GM12878 (cell line): Measurements from ENCODE around the gene NT5C3B. TPM values are rescaled to one million over a fixed set of nuclear protein-coding genes. Genes with fewer than 3 reads are reported as not detected.

ENCODE experiments used
- ATAC-seq: fragments of 200-7000 bp; cut with Tn5 transposase; 3 replicates; pipeline ENCODE4 v1.9.1; 2020; ENCODE audit warnings: mild to moderate bottlenecking, moderate library complexity
- BruUV-seq: library from RNA; stranded (reverse); fragments of 400-500 nt; replicated peaks from 2 replicates; lab custom pipeline; 2021; lab: Mats Ljungman, UMichigan
- CTCF ChIA-PET: fragments of 300-600 bp; sonication (Branson Sonifier 250); formaldehyde crosslinking; extraction: SDS; loops from one replicate; lab custom pipeline; 2021; ENCODE audit warnings: inconsistent platforms; lab: Yijun Ruan, JAX
- POLR2A ChIA-PET: fragments of 350-600 bp; formaldehyde crosslinking; extraction: SDS; loops from one replicate; lab custom pipeline; 2021; ENCODE audit warnings: inconsistent platforms; lab: Charles Lee
- RAD21 ChIA-PET: fragments of 300-600 bp; sonication (Branson Sonifier 250); formaldehyde crosslinking; loops from one replicate; lab custom pipeline; 2023; ENCODE audit warnings: antibody characterized with exemption; ENCODE audit not compliant: unreplicated experiment; lab: Charles Lee
- SMC1A ChIA-PET: fragments of 300-600 bp; sonication (Branson Sonifier 250); formaldehyde crosslinking; loops from one replicate; lab custom pipeline; 2023; ENCODE audit not compliant: unreplicated experiment, uncharacterized antibody; lab: Charles Lee
- DNase-seq: peaks from one replicate; pipeline ENCODE4 v3.0.0-alpha.2; 2011; ENCODE audit warnings: low read depth, low spot score
- FAIRE-seq: peaks from 3 replicates; lab custom pipeline; 2011; peaks lifted over from hg19 to GRCh38; lab: Jason Lieb, UNC
- H2AFZ ChIP-seq: 2 replicates; pipeline ENCODE4 v1.6.0; 2011; ENCODE audit warnings: low read depth, low read length, control low read depth; ENCODE audit not compliant: control insufficient read depth
- H3K27ac ChIP-seq: 2 replicates; pipeline ENCODE4 v1.5.1; 2011; ENCODE audit warnings: control low read depth; ENCODE audit not compliant: control insufficient read depth, insufficient read depth
- H3K27me3 ChIP-seq, 2 experiments: replicated peaks in 1 of 2; 2 replicates each; pipeline versions ENCODE4 v1.6.0 to v1.6.1; 2011; ENCODE audit warnings: low read length in 1 of 2; ENCODE audit not compliant: control insufficient read depth in 2 of 2, insufficient read depth in 2 of 2
- H3K36me3 ChIP-seq, 2 experiments: 2 replicates each; pipeline ENCODE4 v1.5.1; 2011; ENCODE audit warnings: low read length in 1 of 2; ENCODE audit not compliant: control insufficient read depth in 2 of 2, insufficient read depth in 2 of 2
- H3K4me1 ChIP-seq: 2 replicates; pipeline ENCODE4 v1.6.1; 2011; ENCODE audit warnings: mild to moderate bottlenecking, low read length, moderate library complexity, mixed read lengths; ENCODE audit not compliant: control insufficient read depth, insufficient read depth
- H3K4me2 ChIP-seq: 2 replicates; pipeline ENCODE4 v1.6.0; 2011; ENCODE audit warnings: control low read depth; ENCODE audit not compliant: control insufficient read depth, insufficient read depth
- H3K4me3 ChIP-seq: fragments of 200-600 bp; sonication (generic); 2 replicates; pipeline ENCODE4 v1.5.1; 2016
- H3K79me2 ChIP-seq: 2 replicates; pipeline ENCODE4 v1.6.0; 2011; ENCODE audit warnings: low read length; ENCODE audit not compliant: control insufficient read depth, insufficient read depth
- H3K9ac ChIP-seq: 2 replicates; pipeline ENCODE4 v1.8.0; 2011; ENCODE audit warnings: low read length, control low read depth, mixed read lengths; ENCODE audit not compliant: control insufficient read depth, insufficient read depth
- H3K9me3 ChIP-seq: replicated peaks from 3 replicates; pipeline ENCODE4 v1.5.1; 2011; ENCODE audit warnings: mild to moderate bottlenecking, low read length; ENCODE audit not compliant: control insufficient read depth, insufficient read depth
- H4K20me1 ChIP-seq: 2 replicates; pipeline ENCODE4 v1.6.0; 2011; ENCODE audit not compliant: control insufficient read depth, insufficient read depth
- CEBPB ChIP-seq, 2 experiments: fragments of 150-350 bp in 1 of 2; IDR thresholded peaks; 2 replicates each; pipeline ENCODE4 v1.6.1; 2012 to 2014; ENCODE audit warnings: low read depth in 2 of 2, low read length in 2 of 2, borderline replicate concordance in 1 of 2, inconsistent platforms in 1 of 2
- FOXK2 ChIP-seq: fragments of 450-650 bp; IDR thresholded peaks from 2 replicates; pipeline ENCODE4 v1.6.1; 2017; ENCODE audit warnings: mild to moderate bottlenecking, moderate library complexity
- NBN ChIP-seq: fragments of 450-650 bp; IDR thresholded peaks from 2 replicates; pipeline ENCODE4 v1.6.1; 2016
- POLR2AphosphoS5 ChIP-seq: IDR thresholded peaks from 2 replicates; pipeline ENCODE4 v1.6.1; 2011; ENCODE audit warnings: mild to moderate bottlenecking, low read length, inconsistent platforms
- RFX5 ChIP-seq: IDR thresholded peaks from 2 replicates; pipeline ENCODE4 v1.6.1; 2011; ENCODE audit warnings: low read depth, low read length, improper control_type of control experiment
- RUNX3 ChIP-seq: IDR thresholded peaks from 2 replicates; pipeline ENCODE4 v1.6.1; 2012; ENCODE audit warnings: low read length, inconsistent platforms
- SIN3A ChIP-seq: IDR thresholded peaks from 2 replicates; pipeline ENCODE4 v1.6.1; 2012; ENCODE audit warnings: low read depth, low read length, improper control_type of control experiment
- TAF1 ChIP-seq: IDR thresholded peaks from 2 replicates; pipeline ENCODE4 v1.6.1; 2011; ENCODE audit warnings: mild to moderate bottlenecking, low read depth, low read length, borderline replicate concordance
- TBL1XR1 ChIP-seq: IDR thresholded peaks from 2 replicates; pipeline ENCODE4 v1.6.1; 2012; ENCODE audit warnings: low read depth, low read length, improper control_type of control experiment
- TCF12 ChIP-seq: IDR thresholded peaks from 2 replicates; pipeline ENCODE4 v1.6.1; 2011; ENCODE audit warnings: low read depth, mild to moderate bottlenecking, low read length
- WGBS: methylation state at CpG from one replicate; pipeline ENCODE4 v1.1.6; 2016; ENCODE audit warnings: low lambda C conversion rate; ENCODE audit not compliant: insufficient replicate concordance, insufficient coverage; ENCODE audit errors: missing lambda C conversion rate; 5-methylcytosine and 5-hydroxymethylcytosine counted together
- in situ Hi-C: fragments of 300-500 bp; cut with MboI; formaldehyde crosslinking; loops from 9 replicates; pipeline ENCODE4 v1.14.3; 2018; ENCODE audit warnings: mixed read lengths
- intact Hi-C: fragments of 100-400 bp; cut with micrococcal nuclease; formaldehyde crosslinking; loops from one replicate; pipeline ENCODE4 v1.14.2; 2022; ENCODE audit not compliant: unreplicated experiment
- polyA plus RNA-seq, 11 experiments: library from polyadenylated mRNA; depleted of rRNA in 4 of 11; unstranded in 6 of 11; stranded (reverse) in 5 of 11; fragments of >200 nt; fragmentation: Nextera tagmentation in 4 of 11; fragmentation: Illumina TruSeq in 1 of 11; extraction: Ambion mirVana in 4 of 11; extraction: Trizol in 1 of 11; gene quantifications; 1 replicate in 1 of 11; 2 replicates in 10 of 11; pipeline versions ENCODE4 v1.2.1 to v1.2.3, GENCODE V29; 2011 to 2016; ENCODE audit warnings: inconsistent platforms in 2 of 11, missing spikeins in 2 of 11, low read depth in 1 of 11
- total RNA-seq, 4 experiments: library from RNA; depleted of rRNA in 3 of 4; stranded (reverse); fragments of >200 nt in 3 of 4; fragmentation: Illumina TruSeq in 1 of 4; extraction: Trizol in 1 of 4; gene quantifications; 2 replicates each; pipeline versions ENCODE4 v1.2.1 to v1.2.3, GENCODE V29; 2013 to 2021
- TF ChIP-seq, protein P1 (sequence below): fragments of 150-350 bp; IDR thresholded peaks from 2 replicates; pipeline ENCODE4 v1.6.1; 2016; ENCODE audit warnings: low read depth, low read length
- TF ChIP-seq, protein P2 (sequence below): fragments of 450-650 bp; IDR thresholded peaks from 2 replicates; pipeline ENCODE4 v1.6.1; 2016; ENCODE audit warnings: mild to moderate bottlenecking

Gene NT5C3B
- total and polyA plus RNA-seq, 10 of the 15 experiments (the other 5 are each of a cell fraction or from before 2014, with no cell fraction given) = 0.52 to 64.6 (median 41.0) TPM

DNA sequence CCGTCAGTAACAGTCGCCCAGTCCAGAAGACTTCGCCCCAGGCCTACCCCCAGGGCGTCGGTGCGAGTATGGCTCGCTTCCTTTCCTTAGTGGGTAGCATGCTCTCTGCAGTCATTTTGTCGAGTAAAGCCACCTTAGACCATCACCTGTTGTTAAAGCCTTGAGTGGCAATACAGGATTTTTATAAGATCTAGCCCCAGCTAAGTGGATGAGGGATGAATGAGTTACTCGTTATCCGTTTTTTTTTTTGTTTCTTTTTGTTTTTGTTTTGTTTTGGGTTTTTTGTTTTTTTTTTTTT is 29.5 kb upstream of the NT5C3B start:
- Histone ChIP-seq H3K79me2 (peaks cover 36% of the 10 kb centered on the region), H3K4me1 (peaks cover 7% of the 10 kb centered on the region; the same call in 1 of the 2 replicates), H3K4me2 (peak overlapping the region; percentile 81), H3K27ac (no peak overlapping the region), H3K27me3 (no peaks in the 10 kb centered on the region), H3K4me3 (peak overlapping the region; percentile 37; the same call in 1 of the 2 replicates), H2AFZ (peak overlapping the region; percentile 92), H3K9ac (peak overlapping the region; percentile 8; the same call in 1 of the 2 replicates), H3K36me3 (peaks cover 8 to 23% of the 10 kb centered on the region in 2 experiments), H3K9me3 (no peaks in the 10 kb centered on the region), H4K20me1 (no peaks in the 10 kb centered on the region; the same call in 1 of the 2 replicates)
- WGBS = under 1% methylated on average over 10 of the region's 10 CpGs
- POLR2A ChIA-PET = interaction anchor here (0.6 to 3.4 kb wide), 5 partner anchors 14 to 186 kb away, joined by 3 to 15 read pairs (median 3); partner anchors contain the start of gene EIF1
- RAD21 ChIA-PET = interaction anchor here (0.6 to 2.7 kb wide), 6 partner anchors 14 to 329 kb away, joined by 3 to 15 read pairs (median 4); partner anchors contain the start of genes EIF1, GHDC and ODAD4
- no peak for FAIRE-seq
- ATAC-seq = no peak
- BruUV-seq = no TSS peak
- TF ChIP-seq TBL1XR1 (no peak), NBN (0 out of 2 replicates have a peak, but pooled peaks have one; percentile 1), TAF1 (no peak), RUNX3 (0 out of 2 replicates have a peak, but pooled peaks have one; percentile 1), SIN3A (no peak), CEBPB (IDR thresholded peaks at IDR 0.05; ENCODE audit: borderline replicate concordance in 1 of 2, low read depth in 2 of 2, low read length in 2 of 2) (no peak), FOXK2 (no peak), TCF12 (0 out of 2 replicates have a peak, but pooled peaks have one; percentile 1), POLR2AphosphoS5 (peak; percentile 12; the same call in 1 of the 2 replicates), RFX5 (0 out of 2 replicates have a peak, but pooled peaks have one; percentile 2)
- TF ChIP-seq, protein P1, sequence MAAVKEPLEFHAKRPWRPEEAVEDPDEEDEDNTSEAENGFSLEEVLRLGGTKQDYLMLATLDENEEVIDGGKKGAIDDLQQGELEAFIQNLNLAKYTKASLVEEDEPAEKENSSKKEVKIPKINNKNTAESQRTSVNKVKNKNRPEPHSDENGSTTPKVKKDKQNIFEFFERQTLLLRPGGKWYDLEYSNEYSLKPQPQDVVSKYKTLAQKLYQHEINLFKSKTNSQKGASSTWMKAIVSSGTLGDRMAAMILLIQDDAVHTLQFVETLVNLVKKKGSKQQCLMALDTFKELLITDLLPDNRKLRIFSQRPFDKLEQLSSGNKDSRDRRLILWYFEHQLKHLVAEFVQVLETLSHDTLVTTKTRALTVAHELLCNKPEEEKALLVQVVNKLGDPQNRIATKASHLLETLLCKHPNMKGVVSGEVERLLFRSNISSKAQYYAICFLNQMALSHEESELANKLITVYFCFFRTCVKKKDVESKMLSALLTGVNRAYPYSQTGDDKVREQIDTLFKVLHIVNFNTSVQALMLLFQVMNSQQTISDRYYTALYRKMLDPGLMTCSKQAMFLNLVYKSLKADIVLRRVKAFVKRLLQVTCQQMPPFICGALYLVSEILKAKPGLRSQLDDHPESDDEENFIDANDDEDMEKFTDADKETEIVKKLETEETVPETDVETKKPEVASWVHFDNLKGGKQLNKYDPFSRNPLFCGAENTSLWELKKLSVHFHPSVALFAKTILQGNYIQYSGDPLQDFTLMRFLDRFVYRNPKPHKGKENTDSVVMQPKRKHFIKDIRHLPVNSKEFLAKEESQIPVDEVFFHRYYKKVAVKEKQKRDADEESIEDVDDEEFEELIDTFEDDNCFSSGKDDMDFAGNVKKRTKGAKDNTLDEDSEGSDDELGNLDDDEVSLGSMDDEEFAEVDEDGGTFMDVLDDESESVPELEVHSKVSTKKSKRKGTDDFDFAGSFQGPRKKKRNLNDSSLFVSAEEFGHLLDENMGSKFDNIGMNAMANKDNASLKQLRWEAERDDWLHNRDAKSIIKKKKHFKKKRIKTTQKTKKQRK = no peak
- TF ChIP-seq, protein P2, sequence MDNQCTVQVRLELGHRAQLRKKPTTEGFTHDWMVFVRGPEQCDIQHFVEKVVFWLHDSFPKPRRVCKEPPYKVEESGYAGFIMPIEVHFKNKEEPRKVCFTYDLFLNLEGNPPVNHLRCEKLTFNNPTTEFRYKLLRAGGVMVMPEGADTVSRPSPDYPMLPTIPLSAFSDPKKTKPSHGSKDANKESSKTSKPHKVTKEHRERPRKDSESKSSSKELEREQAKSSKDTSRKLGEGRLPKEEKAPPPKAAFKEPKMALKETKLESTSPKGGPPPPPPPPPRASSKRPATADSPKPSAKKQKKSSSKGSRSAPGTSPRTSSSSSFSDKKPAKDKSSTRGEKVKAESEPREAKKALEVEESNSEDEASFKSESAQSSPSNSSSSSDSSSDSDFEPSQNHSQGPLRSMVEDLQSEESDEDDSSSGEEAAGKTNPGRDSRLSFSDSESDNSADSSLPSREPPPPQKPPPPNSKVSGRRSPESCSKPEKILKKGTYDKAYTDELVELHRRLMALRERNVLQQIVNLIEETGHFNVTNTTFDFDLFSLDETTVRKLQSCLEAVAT = no peak
- SMC1A ChIA-PET = interaction anchor here (3.9 kb wide), 1 partner anchor 16 kb away, joined by 33 read pairs; no protein-coding TSS in a partner anchor
- intact Hi-C loops = no loop called here
- CTCF ChIA-PET = interaction anchor here (0.7 to 3.9 kb wide), 3 partner anchors 16 to 161 kb away, joined by 3 to 18 read pairs (median 4); no protein-coding TSS in a partner anchor
- in situ Hi-C loops = no loop called here
- peak; percentile 33 for DNase-seq
